ENCODE data around the gene ASPM.
"Not testable (repeated sequence)": the region's sequence is repeated elsewhere in the genome, so short reads cannot be mapped to it uniquely, and the experiment has no call there.

Gene ASPM

GRCh38 chr1:197036861-197037260 lies 109.6 kb downstream of the ASPM start:
- no peak for DNase-seq (ENCODE audit: extremely low spot score)
- ChIA-PET POLR2A (no interaction called here), CTCF (no interaction called here)
- TF ChIP-seq CTCF (IDR thresholded peaks at IDR 0.05; ENCODE audit: control extremely low read depth, extremely low read depth, low read depth, missing control alignments) = no peak

GRCh38 chr1:197034631-197035339 lies 111.7 kb downstream of the ASPM start:
- CTCF ChIA-PET = interaction anchor here (1.4 kb wide), 1 partner anchor 27 kb away, joined by 3 read pairs; no protein-coding TSS in a partner anchor
- POLR2A ChIA-PET; DNase-seq (ENCODE audit: extremely low spot score): not testable (repeated sequence)

All from GM10248 (cell line).